GM21390 (cell line): ENCODE data around the gene DR1.
A peak's percentile ranks its signal among the peaks of the same experiment; 100 is the strongest.

Source experiments
- ATAC-seq: cut with Tn5 transposase; IDR thresholded peaks from one replicate; pipeline ENCODE4 v1.9.1; 2021; ENCODE audit not compliant: unreplicated experiment

The DR1 gene

DNA sequence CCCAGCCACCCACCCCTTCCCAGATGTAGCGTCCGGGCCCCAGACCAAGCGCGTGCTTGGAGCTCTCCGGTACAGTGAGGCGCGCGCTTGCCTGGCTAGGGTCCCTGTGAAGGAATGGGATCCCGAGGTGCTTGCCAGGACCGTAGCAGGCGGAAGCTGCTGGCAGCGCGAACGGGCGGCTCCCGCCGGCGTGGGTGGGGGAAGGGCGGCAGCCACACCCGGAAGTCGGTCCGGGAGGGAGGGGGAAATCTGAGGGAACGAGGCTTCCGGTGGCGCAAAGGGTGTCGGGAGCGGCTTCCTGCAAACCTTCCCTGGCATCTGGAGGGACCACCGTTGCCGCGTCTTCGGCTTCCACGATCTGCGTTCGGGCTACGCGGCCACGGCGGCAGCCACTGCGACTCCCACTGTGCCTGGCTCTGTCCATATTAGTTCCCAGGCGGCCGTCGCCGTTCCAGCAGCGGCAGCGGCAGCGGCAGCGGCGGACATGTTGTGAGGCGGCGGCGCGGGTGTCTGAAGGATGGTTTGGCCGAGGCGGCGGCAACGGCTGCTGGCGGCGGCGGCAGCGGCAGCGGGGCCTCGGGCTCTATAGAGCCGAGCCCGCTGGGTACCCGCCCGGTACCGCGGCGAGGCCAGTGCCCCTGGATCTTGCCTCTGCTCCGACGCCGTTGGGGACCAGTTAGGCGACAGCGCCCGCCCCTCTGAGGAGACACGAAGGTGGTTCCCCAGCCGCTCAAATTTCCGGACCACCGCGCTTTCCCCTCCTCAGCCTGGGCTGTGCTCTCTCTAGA, at the start of gene DR1:
Gene DR1, plus strand, starts transcription at position 275 of the 788 bp plus-strand sequence. CDS start 739 bp downstream, outside the sequence.
- ATAC-seq: peak; percentile 77

- ATAC-seq: no peak
Measured at GRCh38 chr1:93296555-93297154, 49.1 kb upstream of the DR1 start.

- ATAC-seq: no peak
Measured at GRCh38 chr1:93301131-93301530, 44.6 kb upstream of the DR1 start.

DNA sequence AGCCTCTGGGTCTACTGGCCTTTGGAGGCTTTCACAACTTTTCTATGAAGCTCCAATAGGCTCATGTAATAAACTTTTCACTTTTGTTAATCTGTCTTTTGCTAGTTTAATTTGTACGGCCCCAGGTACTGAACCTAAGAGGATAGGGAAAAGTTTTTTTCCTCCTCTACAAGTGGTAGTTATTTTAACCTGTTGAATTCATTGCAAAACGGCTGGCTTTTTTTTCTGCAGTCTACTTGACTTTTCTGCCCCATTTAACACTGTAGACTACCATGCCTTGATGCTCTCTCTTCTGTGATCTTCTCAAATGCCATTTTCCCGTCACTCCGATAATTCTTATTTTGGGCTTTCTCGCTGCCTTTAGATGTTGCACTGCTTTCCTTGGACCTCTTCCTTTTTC, 43.6 kb upstream of the DR1 start:
- no peak for ATAC-seq

GRCh38 chr1:93304716-93305138, 41.0 kb upstream of the DR1 start:
- peak; percentile 55 for ATAC-seq

DNA sequence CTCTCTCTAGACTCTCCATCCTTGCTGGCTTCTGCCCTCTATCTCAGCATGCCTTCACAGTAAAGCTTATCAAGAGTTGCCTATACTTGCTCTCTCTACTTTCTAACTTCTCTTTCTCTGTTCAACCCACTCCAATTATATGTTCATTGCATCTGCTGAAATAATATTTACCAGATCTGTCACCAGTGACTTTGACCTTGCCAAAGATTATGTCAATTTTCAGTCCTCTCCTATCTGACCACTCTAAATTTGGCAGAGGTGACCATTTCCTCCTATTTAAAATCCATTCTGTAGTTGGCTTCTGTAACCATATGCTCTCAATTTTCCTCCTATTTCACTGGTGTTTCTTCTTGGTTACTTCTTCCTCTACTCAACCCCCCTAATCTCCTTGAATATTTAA, 38.8 kb upstream of the DR1 start:
- no peak for ATAC-seq

DNA sequence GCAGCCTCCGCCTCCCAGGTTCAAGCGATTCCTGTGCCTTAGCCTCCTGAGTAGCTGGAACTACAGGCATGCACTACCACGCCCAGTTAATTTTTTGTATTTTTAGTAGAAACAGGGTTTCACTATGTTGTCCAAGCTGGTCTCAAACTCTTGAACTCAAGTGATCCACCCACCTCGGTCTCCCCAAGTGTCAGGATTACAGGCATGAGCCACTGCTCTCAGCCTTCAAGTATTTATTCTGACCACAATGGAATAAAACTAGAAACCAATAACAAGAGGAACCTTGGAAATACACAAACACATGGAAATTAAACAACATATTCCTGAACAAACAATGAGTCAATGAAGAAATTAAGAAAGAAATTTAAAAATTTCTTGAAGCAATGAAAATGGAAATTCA, 32.7 kb upstream of the DR1 start:
- ATAC-seq: no peak

DNA sequence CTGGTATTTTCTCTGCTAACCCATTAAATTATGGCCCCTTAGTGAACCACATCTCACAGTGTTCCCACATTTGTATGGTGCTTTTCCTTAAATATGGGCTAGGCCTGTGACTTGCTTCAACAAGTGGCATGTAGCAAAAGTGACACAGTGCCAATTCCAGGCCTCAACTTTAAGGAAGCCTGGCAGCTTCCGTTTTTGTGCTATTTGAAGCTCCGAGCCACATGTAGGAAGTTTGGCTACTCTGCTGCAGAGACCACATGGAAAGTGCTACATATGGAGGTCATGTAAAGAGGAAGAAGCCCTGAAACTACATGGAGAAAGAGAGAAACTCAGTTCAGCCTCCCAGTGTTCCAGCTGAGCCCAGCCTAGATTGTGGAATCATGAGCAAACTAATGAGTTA, 28.5 kb upstream of the DR1 start:
- no peak for ATAC-seq

GRCh38 chr1:93317943-93318342, 27.8 kb upstream of the DR1 start:
- no peak for ATAC-seq

GRCh38 chr1:93321720-93322119, 24.0 kb upstream of the DR1 start:
- ATAC-seq: no peak

GRCh38 chr1:93322349-93322748, 23.4 kb upstream of the DR1 start:
- no peak for ATAC-seq

- ATAC-seq: no peak
Measured at GRCh38 chr1:93323185-93323820, 22.4 kb upstream of the DR1 start.

- no peak for ATAC-seq
Measured at GRCh38 chr1:93324486-93325464, 20.9 kb upstream of the DR1 start.

- ATAC-seq: peak; percentile 86
Measured at GRCh38 chr1:93328809-93329760, 16.6 kb upstream of the DR1 start.

DNA sequence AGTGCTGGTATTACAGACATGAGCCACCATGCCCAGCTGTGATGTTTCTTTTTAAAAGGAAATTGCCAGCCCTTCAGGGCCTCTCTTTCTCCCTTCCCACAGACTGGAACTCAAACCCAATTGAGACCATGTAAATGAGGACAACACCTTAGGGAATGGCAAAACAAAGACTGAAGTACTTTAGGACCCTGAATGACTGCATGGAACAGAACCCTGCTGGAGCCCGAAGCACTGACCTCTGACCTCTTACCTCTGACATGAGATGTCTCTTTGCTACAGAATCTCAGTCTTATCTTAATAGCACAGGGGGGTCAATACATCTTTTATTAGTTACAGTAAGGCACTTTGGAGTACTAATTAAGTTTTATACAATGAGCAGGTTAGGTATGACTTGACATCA, 15.5 kb upstream of the DR1 start:
- no peak for ATAC-seq

- ATAC-seq: no peak
Measured at GRCh38 chr1:93330617-93331016, 15.1 kb upstream of the DR1 start.

- no peak for ATAC-seq
Measured at GRCh38 chr1:93331412-93331811, 14.3 kb upstream of the DR1 start.

GRCh38 chr1:93332368-93332767, 13.3 kb upstream of the DR1 start:
- no peak for ATAC-seq

GRCh38 chr1:93338387-93339146, 7.1 kb upstream of the DR1 start:
- no peak for ATAC-seq
